HG02943 (cell line): ENCODE data around the gene RASD2.
"Not testable (repeated sequence)": the region's sequence is repeated elsewhere in the genome, so short reads cannot be mapped to it uniquely, and the experiment has no call there.

ENCODE experiments used
- ATAC-seq: cut with Tn5 transposase; IDR thresholded peaks from one replicate; pipeline ENCODE4 v1.9.1; 2021; ENCODE audit warnings: mild to moderate bottlenecking, low read depth, moderate library complexity; ENCODE audit not compliant: unreplicated experiment

Gene RASD2

GRCh38 chr22:35540595-35541253 lies at the start of gene RASD2:
TSS of gene RASD2 (plus strand) at chr22:35540831. CDS start at chr22:35546810, 5,979 bp downstream.
- no peak for ATAC-seq

- not testable (repeated sequence) for ATAC-seq
These were observed 49.3 kb upstream of the RASD2 start for GRCh38 chr22:35491061-35491907.

GRCh38 chr22:35491908-35492380 lies 48.7 kb upstream of the RASD2 start:
- no peak for ATAC-seq

GRCh38 chr22:35493074-35493473 lies 47.6 kb upstream of the RASD2 start:
- no peak for ATAC-seq

GRCh38 chr22:35495711-35496110 lies 44.9 kb upstream of the RASD2 start:
- ATAC-seq = not testable (repeated sequence)

- no peak for ATAC-seq
These were observed 43.8 kb upstream of the RASD2 start for GRCh38 chr22:35496768-35497312.

GRCh38 chr22:35498026-35498800 lies 42.4 kb upstream of the RASD2 start:
- ATAC-seq = no peak

GRCh38 chr22:35502836-35503235 lies 37.8 kb upstream of the RASD2 start:
- ATAC-seq = no peak

GRCh38 chr22:35505399-35506258 lies 35.0 kb upstream of the RASD2 start:
- no peak for ATAC-seq

GRCh38 chr22:35506259-35506570 lies 34.4 kb upstream of the RASD2 start:
- no peak for ATAC-seq

GRCh38 chr22:35507851-35508250 lies 32.8 kb upstream of the RASD2 start:
- ATAC-seq = not testable (repeated sequence)

- no peak for ATAC-seq
These were observed 31.2 kb upstream of the RASD2 start for GRCh38 chr22:35509451-35509850.

- ATAC-seq = no peak
These were observed 30.7 kb upstream of the RASD2 start for GRCh38 chr22:35509960-35510359.

- no peak for ATAC-seq
These were observed 30.1 kb upstream of the RASD2 start for GRCh38 chr22:35510481-35510934.

- no peak for ATAC-seq
These were observed 29.7 kb upstream of the RASD2 start for GRCh38 chr22:35510951-35511350.

- ATAC-seq = no peak
These were observed 26.3 kb upstream of the RASD2 start for GRCh38 chr22:35514366-35514765.

GRCh38 chr22:35515952-35516351 lies 24.7 kb upstream of the RASD2 start:
- ATAC-seq = not testable (repeated sequence)

- ATAC-seq = no peak
These were observed 23.9 kb upstream of the RASD2 start for GRCh38 chr22:35516723-35517122.

GRCh38 chr22:35517207-35517606 lies 23.4 kb upstream of the RASD2 start:
- ATAC-seq = no peak
